Measurements from ENCODE around the gene AP3D1.

Gene AP3D1

GRCh38 chr19:2173388-2173766 lies 22.0 kb upstream of the AP3D1 start:
- no peak for TF ChIP-seq ZNF274 (IDR thresholded peaks at IDR 0.05; ENCODE audit: low read depth, low read length)
- no peak overlapping the region for H3K4me3 ChIP-seq (ENCODE audit: low read length)

GRCh38 chr19:2171349-2172145 lies 20.2 kb upstream of the AP3D1 start:
- peak overlapping the region; percentile 10; the same call in 1 of the 2 replicates for H3K4me3 ChIP-seq (ENCODE audit: low read length)

GRCh38 chr19:2170987-2171348 lies 19.6 kb upstream of the AP3D1 start:
- H3K4me3 ChIP-seq (ENCODE audit: low read length) = peak overlapping the region; percentile 6; the same call in 1 of the 2 replicates
- TF ChIP-seq ZNF274 (IDR thresholded peaks at IDR 0.05; ENCODE audit: low read depth, low read length) = no peak

More at GRCh38 chr19:2171349-2172145, 20.2 kb upstream of the AP3D1 start:
- no peak for TF ChIP-seq ZNF274 (IDR thresholded peaks at IDR 0.05; ENCODE audit: low read depth, low read length)

GRCh38 chr19:2170219-2170618 lies 18.9 kb upstream of the AP3D1 start:
- TF ChIP-seq ZNF274 (IDR thresholded peaks at IDR 0.05; ENCODE audit: low read depth, low read length) = no peak
- H3K4me3 ChIP-seq (ENCODE audit: low read length) = no peak overlapping the region; the same call in 1 of the 2 replicates

GRCh38 chr19:2168619-2169424 lies 17.5 kb upstream of the AP3D1 start:
- H3K4me3 ChIP-seq (ENCODE audit: low read length) = peak overlapping the region; percentile 46; the same call in 1 of the 2 replicates
- no peak for TF ChIP-seq ZNF274 (IDR thresholded peaks at IDR 0.05; ENCODE audit: low read depth, low read length)

- no peak for TF ChIP-seq ZNF274 (IDR thresholded peaks at IDR 0.05; ENCODE audit: low read depth, low read length)
- H3K4me3 ChIP-seq (ENCODE audit: low read length) = peak overlapping the region; percentile 46; the same call in 1 of the 2 replicates
Observed at GRCh38 chr19:2167896-2168618, 16.7 kb upstream of the AP3D1 start.

GRCh38 chr19:2166741-2167738 lies 15.7 kb upstream of the AP3D1 start:
- no peak for TF ChIP-seq ZNF274 (IDR thresholded peaks at IDR 0.05; ENCODE audit: low read depth, low read length)
- H3K4me3 ChIP-seq (ENCODE audit: low read length) = peak overlapping the region; percentile 98; the same call in 1 of the 2 replicates

GRCh38 chr19:2164020-2164998 lies 12.9 kb upstream of the AP3D1 start:
- TF ChIP-seq ZNF274 (IDR thresholded peaks at IDR 0.05; ENCODE audit: low read depth, low read length) = no peak
- peak overlapping the region; percentile 98 for H3K4me3 ChIP-seq (ENCODE audit: low read length)

- no peak overlapping the region for H3K4me3 ChIP-seq (ENCODE audit: low read length)
- TF ChIP-seq ZNF274 (IDR thresholded peaks at IDR 0.05; ENCODE audit: low read depth, low read length) = no peak
Observed at GRCh38 chr19:2160379-2160778, 9.0 kb upstream of the AP3D1 start.

- no peak for TF ChIP-seq ZNF274 (IDR thresholded peaks at IDR 0.05; ENCODE audit: low read depth, low read length)
- H3K4me3 ChIP-seq (ENCODE audit: low read length) = no peak overlapping the region
Observed at GRCh38 chr19:2157452-2157851, 6.1 kb upstream of the AP3D1 start.

- H3K4me3 ChIP-seq (ENCODE audit: low read length) = no peak overlapping the region
Observed at GRCh38 chr19:2154587-2155075, 3.3 kb upstream of the AP3D1 start.

GRCh38 chr19:2150794-2151338 lies 500 bp downstream of the AP3D1 start:
- no peak for TF ChIP-seq ZNF274 (IDR thresholded peaks at IDR 0.05; ENCODE audit: low read depth, low read length)
- H3K4me3 ChIP-seq (ENCODE audit: low read length) = peak overlapping the region; percentile 75

More at GRCh38 chr19:2154587-2155075, 3.3 kb upstream of the AP3D1 start:
- TF ChIP-seq ZNF274 (IDR thresholded peaks at IDR 0.05; ENCODE audit: low read depth, low read length) = no peak
